ENCODE results near the gene GBP4.

The GBP4 gene

DNA sequence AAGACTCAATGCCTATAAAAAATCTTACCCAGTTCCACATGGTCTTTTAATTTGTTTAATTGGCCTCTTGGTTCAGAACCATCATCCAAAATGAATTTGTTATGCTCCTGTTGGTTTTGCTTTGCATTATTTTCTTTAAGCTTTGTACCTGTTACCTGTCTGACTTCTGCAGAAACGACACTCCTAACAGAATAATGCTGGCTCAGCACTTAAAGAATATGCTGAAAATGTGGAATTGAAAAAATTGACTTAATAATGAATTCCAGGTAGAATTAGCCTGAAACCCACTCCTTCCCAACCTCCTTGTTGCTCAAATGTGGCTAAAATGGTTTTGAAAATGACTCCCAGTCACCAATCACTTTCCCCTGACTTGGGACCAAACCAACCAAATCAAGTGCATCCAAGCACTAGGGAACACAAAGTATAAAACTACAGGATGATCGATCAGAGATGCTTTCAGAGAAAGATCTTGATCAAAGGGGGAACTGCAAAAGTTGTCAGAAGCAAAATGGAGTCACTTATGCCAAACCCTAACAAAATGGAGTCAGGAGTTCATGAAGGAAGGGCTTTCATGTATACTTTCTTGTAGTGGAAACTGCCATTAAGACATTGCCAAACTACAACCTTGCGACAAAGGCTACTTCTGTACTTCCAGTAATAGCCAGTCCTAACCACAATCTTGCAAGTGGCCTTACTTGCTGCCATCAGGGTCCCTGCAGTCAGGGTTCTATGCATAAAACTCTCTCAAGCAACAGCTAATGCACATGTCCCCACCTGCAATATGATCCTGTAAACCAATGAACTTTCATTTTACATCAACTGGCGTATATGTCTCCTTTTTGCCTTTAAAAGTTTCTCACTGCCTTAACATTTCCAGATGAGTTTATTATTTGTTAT is 28.3 kb downstream of the GBP4 start:
- DNase-seq, result no peak

DNA sequence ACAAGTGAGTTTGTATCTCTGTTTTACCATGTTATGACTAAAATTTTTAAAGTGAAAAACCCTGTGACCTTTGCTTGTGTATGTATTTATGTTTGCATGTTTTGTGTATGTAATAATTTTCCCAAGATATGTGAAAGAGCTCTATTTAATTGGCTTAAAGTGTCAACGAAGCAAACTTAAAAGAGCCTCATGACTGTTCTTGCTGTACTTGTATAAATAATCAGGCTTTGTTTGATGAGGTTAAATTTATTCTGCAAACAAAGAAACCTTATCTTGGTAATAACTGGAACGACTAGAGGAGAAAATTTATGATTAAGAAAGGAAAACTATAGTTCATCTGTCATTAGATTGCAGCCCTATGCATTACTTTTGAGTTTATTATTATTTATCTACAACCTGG is 29.6 kb downstream of the GBP4 start:
- no peak for DNase-seq

DNA sequence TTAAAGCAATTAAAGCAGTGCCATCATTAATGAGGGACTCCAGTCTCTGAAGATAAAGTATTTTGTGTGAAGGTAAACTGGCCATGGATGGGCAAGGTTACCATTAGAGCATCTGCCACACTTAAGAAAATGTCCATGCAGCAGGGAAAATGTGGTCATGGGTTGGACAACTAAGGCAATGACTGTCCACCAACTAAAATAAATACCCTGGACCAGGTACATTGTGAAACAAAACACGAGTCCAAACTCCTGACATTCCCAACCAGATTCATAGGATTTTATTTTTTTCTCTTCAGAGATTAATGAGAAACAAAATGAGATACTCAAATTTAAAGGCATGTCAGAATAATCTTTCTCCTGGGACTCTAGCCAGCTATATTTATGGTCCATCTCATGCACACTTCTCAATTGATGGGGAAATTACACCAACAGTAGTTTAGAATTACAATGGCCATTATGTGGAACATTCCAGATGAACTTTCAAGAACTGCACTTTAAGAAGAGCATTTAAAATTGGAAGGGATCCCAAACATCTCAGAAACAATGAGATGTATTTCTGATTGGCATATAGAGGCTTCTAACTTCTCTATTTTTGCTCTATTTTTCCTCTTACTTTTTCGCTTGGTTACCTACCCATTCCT is 31.0 kb downstream of the GBP4 start:
- no peak for DNase-seq

GRCh38 chr1:89166705-89167104 is 32.0 kb downstream of the GBP4 start:
- DNase-seq, result no peak

DNA sequence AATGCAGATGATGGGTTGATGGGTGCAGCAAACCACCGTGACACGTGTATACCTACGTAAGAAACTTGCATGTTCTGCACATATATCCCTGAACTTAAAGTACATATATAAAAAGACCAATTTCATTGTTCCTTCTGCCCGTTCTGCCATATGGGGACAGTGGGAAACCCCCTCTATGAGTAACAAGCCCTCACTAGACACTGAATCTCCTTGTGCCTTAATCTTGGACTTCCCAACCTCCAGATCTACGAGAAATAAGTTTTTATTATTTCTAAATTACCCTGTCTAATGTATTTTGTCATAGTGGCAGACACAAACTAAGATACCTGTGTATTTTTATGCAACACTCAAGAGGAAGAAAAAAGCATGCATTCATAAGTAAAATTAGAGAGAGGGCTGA is 32.9 kb downstream of the GBP4 start:
- no peak for DNase-seq

DNA sequence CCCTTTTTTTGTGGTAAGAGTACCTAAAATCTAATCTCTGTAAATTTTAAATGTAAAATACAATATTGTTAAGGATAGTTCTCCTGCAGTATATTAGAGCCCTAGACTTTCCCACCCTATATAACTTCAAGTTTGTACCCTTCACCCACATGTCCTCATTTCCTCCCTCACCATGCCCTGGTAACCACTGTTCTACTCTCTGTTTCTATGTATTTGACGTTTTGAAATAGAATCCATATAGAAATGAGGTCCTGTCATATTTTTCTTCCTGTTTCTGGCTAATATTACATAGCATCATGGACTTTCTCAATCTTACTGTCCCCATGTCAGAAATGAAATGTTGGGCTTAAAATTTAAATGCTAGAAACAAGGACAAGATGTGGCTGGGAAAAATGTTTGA is 47.7 kb downstream of the GBP4 start:
- DNase-seq, result no peak

GRCh38 chr1:89149976-89150375 is 48.8 kb downstream of the GBP4 start:
- DNase-seq, result no peak

DNA sequence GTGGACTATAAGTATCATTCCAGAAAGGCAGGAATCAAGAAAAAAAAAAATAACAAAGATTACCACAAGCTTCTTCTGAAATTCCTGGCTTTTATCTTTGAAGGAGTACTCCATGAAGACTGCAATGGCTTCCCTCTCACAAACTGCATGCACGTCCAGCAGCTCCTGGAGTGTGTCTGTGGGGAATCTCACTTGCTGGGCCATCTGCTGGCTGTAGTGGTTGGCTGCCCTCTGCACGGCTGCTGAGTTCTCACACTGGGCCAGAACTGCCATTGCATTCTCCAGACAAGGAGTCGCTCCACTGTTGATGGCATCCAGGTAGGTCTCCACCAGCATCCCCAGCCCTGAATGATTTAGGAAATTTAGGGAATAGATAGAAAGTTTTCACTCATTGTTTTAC is 49.5 kb downstream of the GBP4 start:
- DNase-seq, result no peak

- no peak for DNase-seq
These were observed 50.8 kb downstream of the GBP4 start for GRCh38 chr1:89147678-89148658.

- no peak for DNase-seq
These were observed 52.0 kb downstream of the GBP4 start for GRCh38 chr1:89146721-89147120.

- DNase-seq, result no peak
These were observed 55.3 kb downstream of the GBP4 start for GRCh38 chr1:89143484-89143883.

DNA sequence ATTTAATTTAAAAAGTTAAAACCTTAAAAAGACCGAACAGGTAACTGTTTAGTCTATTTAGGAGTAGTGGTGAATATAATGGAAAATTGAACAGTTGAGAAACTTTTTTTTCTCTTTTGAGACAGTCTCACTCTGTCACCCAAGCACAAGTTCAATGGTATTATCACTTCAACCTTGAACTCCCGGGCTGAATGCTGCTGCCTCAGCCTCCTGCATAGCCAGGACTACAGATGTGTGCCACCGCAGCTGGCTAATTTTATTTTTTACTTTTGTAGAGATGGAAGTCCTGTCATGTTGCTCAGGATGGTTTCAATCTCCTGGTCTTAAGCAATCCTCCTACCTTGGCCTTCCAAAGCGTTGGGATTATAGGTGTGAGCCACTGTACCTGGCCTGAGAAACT is 56.6 kb downstream of the GBP4 start:
- no peak for DNase-seq

GRCh38 chr1:89133747-89134146 is 65.0 kb downstream of the GBP4 start:
- no peak for DNase-seq
